ENCODE results near the gene CACNB3. TPM values are rescaled to one million over a fixed set of nuclear protein-coding genes. Genes with fewer than 3 reads are reported as not detected.

The CACNB3 gene
- total and polyA plus RNA-seq, 2 of the 8 experiments (the other 6 are each of a cell fraction or from before 2014, with no cell fraction given), result 12.5 to 16.0 TPM

- TF ChIP-seq CHD2 (IDR thresholded peaks at IDR 0.05; ENCODE audit: low read length), result no peak
- no peak for TF ChIP-seq SP2 (IDR thresholded peaks at IDR 0.05; ENCODE audit: low read length)
- no peak for TF ChIP-seq SP4 (IDR thresholded peaks at IDR 0.05; ENCODE audit: low read length)
- no peak for TF ChIP-seq NANOG (IDR thresholded peaks at IDR 0.05; ENCODE audit: insufficient read depth, low read depth, low read length, poor library complexity, severe bottlenecking)
Measured at GRCh38 chr12:48827026-48827425, 8.7 kb downstream of the CACNB3 start (continued).

Measured in H1 (cell line).